WI38 (cell line): ENCODE results near the gene SMAD7.

Experiments used
- H3K4me3 ChIP-seq: 2 replicates; pipeline ENCODE4 v1.5.1; 2011; ENCODE audit warnings: low read depth, mild to moderate bottlenecking, control low read depth, low read length
- TF ChIP-seq, protein P1 (sequence below): IDR thresholded peaks from 2 replicates; pipeline ENCODE4 v1.5.1; 2012; ENCODE audit warnings: low read depth, mild to moderate bottlenecking, control low read depth, low read length

Gene SMAD7

DNA sequence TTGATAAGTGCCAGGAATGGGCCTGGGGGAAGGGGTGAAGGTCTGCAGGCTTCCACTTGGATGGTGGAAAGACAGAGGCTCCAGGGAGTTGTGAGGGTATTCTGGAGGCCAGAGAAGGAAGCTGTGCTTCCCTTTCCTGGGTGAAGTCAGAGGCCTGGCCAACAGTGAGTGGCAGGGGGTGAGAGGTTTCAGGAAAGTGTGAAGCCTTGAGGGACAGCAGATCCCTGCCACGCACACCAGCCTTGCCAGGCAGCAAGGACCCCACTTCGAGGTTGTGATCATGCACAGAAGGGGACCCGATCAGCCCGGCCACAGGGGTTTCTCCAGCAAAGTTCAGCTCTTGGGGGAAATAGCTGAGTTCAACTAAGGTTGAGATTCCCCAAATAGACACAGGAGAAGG lies 66.5 kb downstream of the SMAD7 start:
- TF ChIP-seq, protein P1, sequence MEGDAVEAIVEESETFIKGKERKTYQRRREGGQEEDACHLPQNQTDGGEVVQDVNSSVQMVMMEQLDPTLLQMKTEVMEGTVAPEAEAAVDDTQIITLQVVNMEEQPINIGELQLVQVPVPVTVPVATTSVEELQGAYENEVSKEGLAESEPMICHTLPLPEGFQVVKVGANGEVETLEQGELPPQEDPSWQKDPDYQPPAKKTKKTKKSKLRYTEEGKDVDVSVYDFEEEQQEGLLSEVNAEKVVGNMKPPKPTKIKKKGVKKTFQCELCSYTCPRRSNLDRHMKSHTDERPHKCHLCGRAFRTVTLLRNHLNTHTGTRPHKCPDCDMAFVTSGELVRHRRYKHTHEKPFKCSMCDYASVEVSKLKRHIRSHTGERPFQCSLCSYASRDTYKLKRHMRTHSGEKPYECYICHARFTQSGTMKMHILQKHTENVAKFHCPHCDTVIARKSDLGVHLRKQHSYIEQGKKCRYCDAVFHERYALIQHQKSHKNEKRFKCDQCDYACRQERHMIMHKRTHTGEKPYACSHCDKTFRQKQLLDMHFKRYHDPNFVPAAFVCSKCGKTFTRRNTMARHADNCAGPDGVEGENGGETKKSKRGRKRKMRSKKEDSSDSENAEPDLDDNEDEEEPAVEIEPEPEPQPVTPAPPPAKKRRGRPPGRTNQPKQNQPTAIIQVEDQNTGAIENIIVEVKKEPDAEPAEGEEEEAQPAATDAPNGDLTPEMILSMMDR: no peak
- no peak overlapping the region for H3K4me3 ChIP-seq

DNA sequence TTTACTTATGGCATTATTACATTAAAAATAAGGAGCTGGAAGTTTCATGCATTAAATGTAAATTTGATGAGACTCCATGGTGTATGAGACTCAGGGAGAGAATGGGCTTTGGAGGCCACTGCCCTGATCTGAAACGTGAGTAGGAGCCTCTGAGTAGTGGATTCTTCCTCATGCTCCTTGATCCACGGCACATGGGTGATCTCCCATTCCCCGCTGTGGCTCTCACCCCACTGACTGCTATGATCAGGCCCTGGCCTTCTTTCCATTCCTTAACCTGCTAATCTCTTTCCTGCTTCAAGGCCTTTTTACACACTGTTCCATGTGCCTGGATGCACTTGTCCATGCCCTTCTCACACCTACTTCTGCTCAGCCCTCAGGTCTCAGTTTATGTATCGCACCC lies 68.4 kb downstream of the SMAD7 start:
- H3K4me3 ChIP-seq: no peak overlapping the region
- TF ChIP-seq, protein P1: no peak

DNA sequence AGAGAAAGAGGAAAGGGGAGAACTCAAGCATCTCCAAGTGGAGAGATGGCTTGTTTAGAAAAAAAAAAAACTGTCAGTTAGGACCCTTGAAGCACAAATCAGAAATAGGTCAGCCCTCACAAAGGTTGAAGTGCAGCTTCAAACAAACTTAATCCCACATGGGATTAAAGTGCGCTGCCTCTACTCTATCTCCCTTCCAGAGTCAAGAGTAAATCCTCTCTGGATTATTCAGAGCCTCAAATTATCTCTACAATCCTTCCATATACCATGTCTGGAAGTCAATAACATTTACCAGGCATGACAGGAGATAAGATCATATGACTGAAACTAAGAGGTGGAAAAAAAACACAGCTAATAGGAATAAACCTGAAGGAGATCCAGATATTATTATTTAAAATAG lies 69.8 kb downstream of the SMAD7 start:
- TF ChIP-seq, protein P1: no peak

DNA sequence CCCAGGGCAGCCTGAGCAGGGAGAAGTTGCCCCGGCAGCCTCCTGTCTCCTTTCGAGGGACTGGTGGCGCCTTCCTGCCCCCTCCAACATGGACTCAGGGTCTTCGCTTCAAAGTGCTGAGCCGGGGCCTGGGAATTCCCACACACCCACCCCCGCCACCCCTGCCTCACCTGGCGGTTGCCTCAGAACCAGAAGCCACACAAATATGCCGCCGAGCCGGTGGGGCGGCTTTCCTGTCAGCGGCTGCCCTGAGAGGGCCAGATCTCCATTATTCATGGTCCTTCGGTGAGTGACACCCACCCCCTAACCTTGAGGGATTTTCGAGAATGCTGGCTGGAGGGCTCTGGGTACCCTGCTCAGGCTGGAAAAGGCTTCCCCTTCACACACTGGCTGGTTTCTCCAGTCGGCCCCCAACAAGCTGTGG lies 71.7 kb downstream of the SMAD7 start:
- no peak overlapping the region for H3K4me3 ChIP-seq
- TF ChIP-seq, protein P1: no peak

More for the DNA sequence above, 69.8 kb downstream of the SMAD7 start:
- no peak overlapping the region for H3K4me3 ChIP-seq

DNA sequence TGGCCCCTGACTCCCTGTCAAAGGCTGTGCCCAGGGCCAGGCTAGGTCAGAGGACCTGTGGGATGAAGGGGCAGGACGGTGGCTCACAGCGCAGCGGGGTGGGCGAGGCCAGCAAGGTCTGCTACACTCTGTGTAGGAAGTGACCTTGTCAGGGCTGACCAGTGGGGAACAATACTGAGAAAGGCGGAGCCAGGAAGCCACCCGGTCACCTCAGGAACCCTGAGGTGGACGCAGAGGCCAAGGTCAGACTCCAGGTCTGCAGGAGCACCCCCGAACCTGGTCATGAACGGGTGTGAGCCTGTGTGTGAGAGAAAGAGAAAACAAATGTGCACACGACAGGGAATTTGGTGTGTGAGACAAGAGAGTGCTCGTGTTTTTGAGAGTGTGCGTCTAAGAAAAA lies 72.3 kb downstream of the SMAD7 start:
- TF ChIP-seq, protein P1: no peak
- no peak overlapping the region for H3K4me3 ChIP-seq

DNA sequence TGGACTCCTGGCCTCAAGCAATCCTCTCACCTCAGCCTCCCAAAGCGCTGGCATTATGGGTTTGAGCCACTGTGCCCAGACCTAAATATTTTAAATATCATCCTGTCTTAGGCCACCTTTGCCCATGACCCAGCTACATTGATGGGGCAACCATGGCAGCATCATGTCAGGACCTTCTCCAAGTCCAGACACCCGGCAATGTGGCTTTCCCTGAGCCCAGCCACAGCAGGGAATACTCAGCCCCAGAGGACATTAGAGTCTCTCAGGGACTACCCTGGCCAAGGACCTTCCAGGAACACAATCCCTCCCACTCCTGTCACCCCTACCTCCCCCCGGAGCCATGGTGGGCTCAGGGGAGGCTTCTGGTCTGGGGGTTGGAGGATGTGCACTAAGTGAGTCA lies 72.8 kb downstream of the SMAD7 start:
- TF ChIP-seq, protein P1: no peak
- H3K4me3 ChIP-seq: no peak overlapping the region

DNA sequence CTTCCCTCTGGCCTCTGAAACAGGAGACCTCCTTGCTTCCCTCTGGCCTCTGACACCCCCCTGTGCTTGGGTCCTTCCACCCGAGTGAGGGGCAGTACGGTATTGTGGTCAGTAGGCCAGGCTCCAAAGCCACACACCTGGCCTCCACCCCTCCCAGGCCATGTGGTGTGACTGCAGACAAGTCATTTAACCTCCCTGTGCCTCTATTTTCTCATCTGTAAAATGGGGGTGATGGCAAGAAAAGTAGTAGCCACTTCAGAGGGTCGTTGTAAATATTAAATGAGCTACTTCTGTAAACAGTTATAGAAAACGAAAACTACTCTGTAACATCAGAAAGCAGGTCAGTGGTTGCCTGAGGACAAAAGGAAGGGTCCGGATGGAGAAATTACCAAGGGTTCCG lies 74.2 kb downstream of the SMAD7 start:
- H3K4me3 ChIP-seq: no peak overlapping the region

More for the DNA sequence above, 74.2 kb downstream of the SMAD7 start:
- TF ChIP-seq, protein P1: no peak
